Esophagus (tissue), 2 donors: Measurements from ENCODE around the gene PRMT9. TPM values are rescaled to one million over a fixed set of nuclear protein-coding genes. Genes with fewer than 3 reads are reported as not detected.

Experiments used
- H3K27ac ChIP-seq, 2 donors: one replicate each; pipeline ENCODE4 v1.5.1; 2013; ENCODE audit warnings: low read depth in 2 of 2, mild to moderate bottlenecking in 2 of 2, inconsistent platforms in 1 of 2, low read length in 1 of 2, moderate library complexity in 1 of 2
- H3K27me3 ChIP-seq, 2 donors: one replicate each; pipeline ENCODE4 v1.6.1; 2013; ENCODE audit warnings: low read length in 2 of 2, control low read depth in 1 of 2, mild to moderate bottlenecking in 1 of 2; ENCODE audit not compliant: insufficient read depth in 2 of 2, control insufficient read depth in 1 of 2
- H3K36me3 ChIP-seq, 2 donors: one replicate each; pipeline ENCODE4 v1.6.1; 2013; ENCODE audit warnings: low read length in 1 of 2; ENCODE audit not compliant: control insufficient read depth in 2 of 2, insufficient read depth in 2 of 2
- H3K4me1 ChIP-seq, 2 donors: one replicate each; pipeline ENCODE4 v1.6.1; 2013; ENCODE audit warnings: low read length in 1 of 2; ENCODE audit not compliant: control insufficient read depth in 2 of 2, insufficient read depth in 2 of 2
- H3K4me3 ChIP-seq, 2 donors: one replicate each; pipeline ENCODE4 v1.5.1; 2013; ENCODE audit warnings: low read length in 2 of 2, mild to moderate bottlenecking in 2 of 2, low read depth in 1 of 2, moderate library complexity in 1 of 2
- H3K9me3 ChIP-seq, 2 donors: one replicate each; pipeline ENCODE4 v1.6.1; 2013; ENCODE audit warnings: mild to moderate bottlenecking in 2 of 2, low read depth in 1 of 2, low read length in 1 of 2, moderate library complexity in 1 of 2; ENCODE audit not compliant: control insufficient read depth in 2 of 2, insufficient read depth in 1 of 2
- WGBS, 2 donors: extraction: QIAGEN DNeasy Blood & Tissue Kit; methylation state at CpG; one replicate each; pipeline ENCODE4 v1.1.7; 2013; 5-methylcytosine and 5-hydroxymethylcytosine counted together
- polyA plus RNA-seq, 2 donors: library from polyadenylated mRNA; stranded (reverse); fragments of 200-250 nt; gene quantifications; one replicate each; pipeline ENCODE4 v1.2.3, GENCODE V29; 2013
- donor health status: healthy with polysubstance abuse.
- donor health status: Bipolar disorder and iron deficiency.

Gene PRMT9
- polyA plus RNA-seq, 2 donors, result 3.6 to 4.5 TPM

GRCh38 chr4:147717878-147718277 is 33.9 kb upstream of the PRMT9 start:
- H3K36me3 ChIP-seq, result no peaks in the 10 kb centered on the region
- H3K27me3 ChIP-seq, result no peaks in the 10 kb centered on the region
- H3K27ac ChIP-seq, result no peak overlapping the region
- H3K4me3 ChIP-seq, result no peak overlapping the region
- WGBS, 2 donors, result 67 to 77% methylated on average over 1 of the region's 1 CpG
- no peaks in the 10 kb centered on the region for H3K9me3 ChIP-seq
- H3K4me1 ChIP-seq, result no peaks in the 10 kb centered on the region

- H3K36me3 ChIP-seq, result no peaks in the 10 kb centered on the region
- H3K27ac ChIP-seq, result no peak overlapping the region
- no peaks in the 10 kb centered on the region for H3K9me3 ChIP-seq
- H3K4me3 ChIP-seq, result no peak overlapping the region
- 92 to 93% methylated on average over 8 of the region's 8 CpGs for WGBS, 2 donors
- H3K27me3 ChIP-seq, result no peaks in the 10 kb centered on the region
- no peaks in the 10 kb centered on the region for H3K4me1 ChIP-seq
Observed at GRCh38 chr4:147714575-147715401, 30.8 kb upstream of the PRMT9 start.

GRCh38 chr4:147709999-147710398 is 26.0 kb upstream of the PRMT9 start:
- Histone ChIP-seq H3K4me1 (no peaks in the 10 kb centered on the region), H3K27ac (no peak overlapping the region), H3K27me3 (no peaks in the 10 kb centered on the region), H3K36me3 (no peaks in the 10 kb centered on the region), H3K9me3 (no peaks in the 10 kb centered on the region), H3K4me3 (no peak overlapping the region)
- 94 to 95% methylated on average over 5 of the region's 5 CpGs for WGBS, 2 donors

- Histone ChIP-seq H3K36me3 (no peaks in the 10 kb centered on the region), H3K9me3 (no peaks in the 10 kb centered on the region), H3K4me3 (no peak overlapping the region), H3K27ac (peak overlapping the region in 1 of 2 donors; percentile 49), H3K4me1 (no peaks in the 10 kb centered on the region), H3K27me3 (no peaks in the 10 kb centered on the region)
- WGBS, 2 donors, result 40 to 44% methylated on average over 7 of the region's 7 CpGs
Observed at GRCh38 chr4:147707892-147708672, 24.1 kb upstream of the PRMT9 start.

GRCh38 chr4:147704846-147705245 is 20.9 kb upstream of the PRMT9 start:
- no peak overlapping the region for H3K4me3 ChIP-seq
- no peak overlapping the region for H3K27ac ChIP-seq
- no peaks in the 10 kb centered on the region for H3K36me3 ChIP-seq
- no peaks in the 10 kb centered on the region for H3K27me3 ChIP-seq
- H3K4me1 ChIP-seq, result no peaks in the 10 kb centered on the region
- 55 to 68% methylated on average over 1 of the region's 1 CpG for WGBS, 2 donors
- no peaks in the 10 kb centered on the region for H3K9me3 ChIP-seq

GRCh38 chr4:147696866-147697265 is 12.9 kb upstream of the PRMT9 start:
- no peaks in the 10 kb centered on the region for H3K9me3 ChIP-seq
- H3K27ac ChIP-seq, result no peak overlapping the region
- H3K36me3 ChIP-seq, result no peaks in the 10 kb centered on the region
- H3K4me1 ChIP-seq, result no peaks in the 10 kb centered on the region
- H3K27me3 ChIP-seq, result no peaks in the 10 kb centered on the region
- H3K4me3 ChIP-seq, result no peak overlapping the region
- WGBS, 2 donors, result 40 to 49% methylated on average over 1 of the region's 1 CpG

- Histone ChIP-seq H3K27ac (no peak overlapping the region), H3K27me3 (no peaks in the 10 kb centered on the region), H3K4me1 (no peaks in the 10 kb centered on the region), H3K9me3 (no peaks in the 10 kb centered on the region), H3K36me3 (no peaks in the 10 kb centered on the region), H3K4me3 (no peak overlapping the region)
- 76 to 93% methylated on average over 3 of the region's 3 CpGs for WGBS, 2 donors
Observed at GRCh38 chr4:147693218-147693617, 9.3 kb upstream of the PRMT9 start.

GRCh38 chr4:147691820-147692219 is 7.9 kb upstream of the PRMT9 start:
- no peaks in the 10 kb centered on the region for H3K9me3 ChIP-seq
- H3K4me3 ChIP-seq, result no peak overlapping the region
- no peak overlapping the region for H3K27ac ChIP-seq
- no peaks in the 10 kb centered on the region for H3K27me3 ChIP-seq
- whole genome bisulfite sequencing, 2 donors, result 88 to 89% methylated on average over 2 of the region's 2 CpGs
- H3K36me3 ChIP-seq, result no peaks in the 10 kb centered on the region
- H3K4me1 ChIP-seq, result no peaks in the 10 kb centered on the region

- WGBS, 2 donors, result 57 to 59% methylated on average over 4 of the region's 4 CpGs
- no peaks in the 10 kb centered on the region for H3K27me3 ChIP-seq
- H3K36me3 ChIP-seq, result no peaks in the 10 kb centered on the region
- no peaks in the 10 kb centered on the region for H3K9me3 ChIP-seq
- no peaks in the 10 kb centered on the region for H3K4me1 ChIP-seq
- no peak overlapping the region for H3K27ac ChIP-seq
- no peak overlapping the region for H3K4me3 ChIP-seq
Observed at GRCh38 chr4:147689067-147689466, 5.1 kb upstream of the PRMT9 start.
